Testis (tissue), 3 donors: ENCODE data around the gene TIAM2. TPM values are rescaled to one million over a fixed set of nuclear protein-coding genes. Genes with fewer than 3 reads are reported as not detected.

Experiments
- DNase-seq: peaks from one replicate; pipeline ENCODE4 v3.0.0-alpha.2; 2019
- H3K27ac ChIP-seq, 2 donors: fragments of 200-600 bp; sonication (generic); one replicate each; pipeline ENCODE4 v1.5.1; 2019
- H3K27me3 ChIP-seq: fragments of 200-600 bp; sonication (generic); one replicate; pipeline ENCODE4 v1.5.1; 2019
- H3K36me3 ChIP-seq: fragments of 200-600 bp; sonication (generic); one replicate; pipeline ENCODE4 v1.5.1; 2017; ENCODE audit warnings: low read depth; ENCODE audit errors: missing control alignments
- H3K4me1 ChIP-seq: fragments of 200-600 bp; sonication (generic); one replicate; pipeline ENCODE4 v1.5.1; 2019
- H3K4me3 ChIP-seq, 2 donors: fragments of 200-600 bp; sonication (generic); one replicate each; pipeline ENCODE4 v1.5.1; 2017 to 2019
- H3K9me3 ChIP-seq: fragments of 200-600 bp; sonication (generic); one replicate; pipeline ENCODE4 v1.5.1; 2017
- CTCF ChIP-seq, 3 experiments: fragments of 450-650 bp in 2 of 3; fragments of 200-600 bp in 1 of 3; sonication (generic) in 1 of 3; IDR thresholded peaks; one replicate each; pipeline ENCODE4 v1.5.1; 2016 to 2019; ENCODE audit warnings: antibody characterized with exemption in 3 of 3, mild to moderate bottlenecking in 2 of 3, moderate library complexity in 1 of 3
- POLR2A ChIP-seq: fragments of 450-650 bp; IDR thresholded peaks from one replicate; pipeline ENCODE4 v1.6.1; 2017; ENCODE audit warnings: antibody characterized with exemption, mild to moderate bottlenecking, moderate library complexity
- WGBS, 2 donors: methylation state at CpG; one replicate each; pipeline ENCODE4 v1.1.5; 2018; 5-methylcytosine and 5-hydroxymethylcytosine counted together
- intact Hi-C: fragments of 100-400 bp; cut with DNase I; formaldehyde crosslinking; loops from one replicate; pipeline ENCODE4 v1.15.1; 2023; ENCODE audit warnings: low total_unique reads
- polyA plus RNA-seq: library from polyadenylated mRNA; stranded (reverse); fragments of 350-450 nt; fragmentation: Illumina TruSeq; extraction: RNeasy Lipid Tissue Mini Kit (QIAGEN cat#74804); gene quantifications from one replicate; pipeline ENCODE4 v1.2.3, GENCODE V29; 2014; ENCODE audit warnings: low read depth, low replicate concordance; ENCODE audit not compliant: insufficient read depth
- total RNA-seq, 2 donors: library from RNA; depleted of rRNA; stranded (reverse); fragments of >200 nt; gene quantifications; one replicate each; pipeline ENCODE4 v1.2.3, GENCODE V29; 2016

TIAM2 gene
- total and polyA plus RNA-seq, 3 donors from 2014 or later, result 22.7 to 43.8 (median 38.0) TPM

- Histone ChIP-seq H3K27me3 (no peaks in the 10 kb centered on the region), H3K4me1 (no peaks in the 10 kb centered on the region), H3K9me3 (no peaks in the 10 kb centered on the region), H3K4me3 (no peak overlapping the region), H3K36me3 (no peaks in the 10 kb centered on the region), H3K27ac (no peak overlapping the region)
- no peak for DNase-seq
- intact Hi-C loops, result no loop called here
- no peak for TF ChIP-seq POLR2A
- TF ChIP-seq CTCF (IDR thresholded peaks at IDR 0.05), result no peak
- 66 to 73% methylated on average over 10 of the region's 10 CpGs for whole genome bisulfite sequencing, 2 donors
Measured at GRCh38 chr6:155126727-155127439, 131.8 kb downstream of the TIAM2 start.

DNA sequence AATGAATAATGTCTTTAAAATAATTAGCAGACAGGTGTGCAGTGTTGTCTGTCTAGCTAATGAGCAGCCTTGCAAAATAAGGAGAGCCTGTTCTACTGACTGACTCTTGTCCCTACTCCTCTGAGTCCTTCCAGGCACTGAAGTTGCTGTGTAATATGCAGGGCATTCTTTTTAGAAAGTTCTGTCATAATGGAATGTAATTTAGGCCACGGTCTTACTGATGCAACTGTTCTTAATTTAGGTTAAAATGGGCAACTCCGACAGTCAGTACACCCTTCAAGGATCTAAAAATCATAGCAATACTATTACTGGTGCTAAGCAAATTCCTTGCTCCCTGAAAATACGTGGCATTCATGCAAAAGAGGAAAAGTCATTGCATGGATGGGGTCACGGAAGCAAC lies 133.9 kb downstream of the TIAM2 start:
- H3K4me3 ChIP-seq, result no peak overlapping the region
- H3K9me3 ChIP-seq, result no peaks in the 10 kb centered on the region
- TF ChIP-seq CTCF (IDR thresholded peaks at IDR 0.05), result no peak
- TF ChIP-seq POLR2A, result no peak
- no peaks in the 10 kb centered on the region for H3K36me3 ChIP-seq
- no peaks in the 10 kb centered on the region for H3K4me1 ChIP-seq
- intact Hi-C loops, result no loop called here
- WGBS, 2 donors, result 90 to 91% methylated on average over 4 of the region's 4 CpGs
- H3K27ac ChIP-seq, result no peak overlapping the region
- H3K27me3 ChIP-seq, result no peaks in the 10 kb centered on the region
- DNase-seq, result no peak

- Histone ChIP-seq H3K4me1 (no peaks in the 10 kb centered on the region), H3K27ac (no peak overlapping the region), H3K36me3 (no peaks in the 10 kb centered on the region), H3K4me3 (no peak overlapping the region), H3K27me3 (no peaks in the 10 kb centered on the region), H3K9me3 (no peaks in the 10 kb centered on the region)
- no peak for TF ChIP-seq CTCF (IDR thresholded peaks at IDR 0.05)
- no peak for TF ChIP-seq POLR2A
- no peak for DNase-seq
- intact Hi-C loops, result no loop called here
- 97% methylated on average over 6 to 14 of the region's 14 CpGs for WGBS, 2 donors
Measured at GRCh38 chr6:155129744-155130143, 134.6 kb downstream of the TIAM2 start.

GRCh38 chr6:155130161-155130853 lies 135.2 kb downstream of the TIAM2 start:
- H3K4me1 ChIP-seq, result no peaks in the 10 kb centered on the region
- DNase-seq, result no peak

More at GRCh38 chr6:155130161-155130853, 135.2 kb downstream of the TIAM2 start:
- WGBS, 2 donors, result 90 to 96% methylated on average over 14 of the region's 14 CpGs
- TF ChIP-seq CTCF (IDR thresholded peaks at IDR 0.05) (no peak), POLR2A (no peak)
- Histone ChIP-seq H3K27ac (no peak overlapping the region), H3K27me3 (no peaks in the 10 kb centered on the region), H3K4me3 (no peak overlapping the region), H3K36me3 (no peaks in the 10 kb centered on the region), H3K9me3 (no peaks in the 10 kb centered on the region)
- intact Hi-C loops, result no loop called here
